Cardiac septum (tissue), 1 donor: Measurements from ENCODE around the gene SRPRB. TPM values are rescaled to one million over a fixed set of nuclear protein-coding genes. Genes with fewer than 3 reads are reported as not detected.

Source experiments
- DNase-seq: peaks from one replicate; pipeline ENCODE4 v3.0.0-alpha.2; 2020; ENCODE audit warnings: low spot score
- intact Hi-C: fragments of 100-400 bp; cut with DNase I; formaldehyde crosslinking; loops from one replicate; pipeline ENCODE4 v1.14.0; 2022
- total RNA-seq: library from RNA; stranded (reverse); fragmentation: NEBNext Ultra II Directional; extraction: Animal tissue kit (Norgen Biotek cat#: 25700); gene quantifications from one replicate; pipeline ENCODE4 v1.2.1, GENCODE V29; 2021
- donor health status: DM: no; HTN: no; CAD: no.

SRPRB gene
- total RNA-seq, 1 donor from 2014 or later: 27.6 TPM

DNA sequence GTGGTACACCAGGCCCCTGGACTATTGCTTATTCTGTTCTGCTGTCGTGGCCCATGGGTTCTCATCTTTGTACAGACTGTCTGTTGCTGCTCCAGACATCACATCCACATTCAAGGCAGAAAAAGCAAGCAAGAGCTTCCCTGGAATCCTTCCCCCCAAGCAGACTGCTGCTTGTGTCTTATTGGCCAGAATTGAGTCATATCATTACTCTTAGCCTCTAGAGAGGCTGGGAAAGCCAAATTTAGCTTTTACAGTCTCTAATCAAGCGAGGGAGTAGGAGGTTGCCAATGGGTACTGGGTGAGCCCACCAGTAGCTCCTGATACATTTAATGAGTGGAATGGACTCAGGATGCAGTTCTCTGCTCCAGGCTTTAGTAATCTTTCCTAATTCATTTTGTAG, 50.7 kb downstream of the SRPRB start:
- intact Hi-C loops: no loop called here
- peak; percentile 61 for DNase-seq

- DNase-seq: peak; percentile 46
These were observed 52.2 kb downstream of the SRPRB start for GRCh38 chr3:133857767-133858166.

GRCh38 chr3:133859381-133860234, 54.0 kb downstream of the SRPRB start:
- intact Hi-C loops: no loop called here
- DNase-seq: peak; percentile 57

More at GRCh38 chr3:133857767-133858166, 52.2 kb downstream of the SRPRB start:
- intact Hi-C loops: no loop called here

GRCh38 chr3:133860519-133860918, 54.9 kb downstream of the SRPRB start:
- intact Hi-C loops: no loop called here
- DNase-seq: peak; percentile 56

DNA sequence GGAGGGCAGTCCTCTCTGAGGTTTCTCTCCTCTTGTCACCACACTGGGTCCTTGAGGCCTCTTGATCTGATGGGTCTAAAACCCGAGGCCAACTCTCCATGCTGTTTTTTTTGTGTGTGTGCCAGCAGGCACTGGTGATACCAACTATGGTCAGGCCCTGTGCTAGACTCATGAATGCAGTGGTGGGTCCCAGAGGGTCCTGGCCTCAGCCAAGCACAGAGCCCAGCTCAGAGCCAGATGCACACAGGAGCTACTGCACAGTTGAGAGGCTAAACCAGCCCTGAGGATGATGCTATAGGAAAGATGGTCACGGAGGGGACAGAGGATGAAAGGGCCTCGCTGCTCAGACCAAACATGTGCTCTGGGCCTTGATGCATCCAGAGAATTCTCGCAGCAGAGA, 56.5 kb downstream of the SRPRB start:
- peak; percentile 15 for DNase-seq
- intact Hi-C loops: no loop called here

GRCh38 chr3:133863911-133864310, 58.3 kb downstream of the SRPRB start:
- DNase-seq: peak; percentile 33
- intact Hi-C loops: no loop called here

DNA sequence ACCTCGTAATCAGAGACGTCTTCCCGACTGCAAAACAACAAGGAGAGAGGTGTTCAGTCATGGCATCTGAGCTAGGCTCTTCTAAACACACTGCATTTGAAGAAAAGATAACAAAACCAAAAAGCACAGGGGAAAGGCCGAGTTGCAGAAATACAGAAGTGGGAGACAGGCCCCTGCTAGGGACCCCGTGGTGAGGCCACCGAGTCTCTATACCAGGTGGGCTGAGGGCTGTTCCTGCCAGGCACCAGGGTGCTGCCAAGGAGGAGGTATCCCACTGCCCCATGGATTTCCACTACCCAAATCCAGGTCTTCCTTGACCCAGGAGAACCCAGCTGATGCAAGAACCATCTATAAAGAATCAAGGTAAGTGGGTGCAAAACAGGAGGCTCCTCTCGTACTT, 59.0 kb downstream of the SRPRB start:
- peak; percentile 74 for DNase-seq
- intact Hi-C loops: no loop called here

DNA sequence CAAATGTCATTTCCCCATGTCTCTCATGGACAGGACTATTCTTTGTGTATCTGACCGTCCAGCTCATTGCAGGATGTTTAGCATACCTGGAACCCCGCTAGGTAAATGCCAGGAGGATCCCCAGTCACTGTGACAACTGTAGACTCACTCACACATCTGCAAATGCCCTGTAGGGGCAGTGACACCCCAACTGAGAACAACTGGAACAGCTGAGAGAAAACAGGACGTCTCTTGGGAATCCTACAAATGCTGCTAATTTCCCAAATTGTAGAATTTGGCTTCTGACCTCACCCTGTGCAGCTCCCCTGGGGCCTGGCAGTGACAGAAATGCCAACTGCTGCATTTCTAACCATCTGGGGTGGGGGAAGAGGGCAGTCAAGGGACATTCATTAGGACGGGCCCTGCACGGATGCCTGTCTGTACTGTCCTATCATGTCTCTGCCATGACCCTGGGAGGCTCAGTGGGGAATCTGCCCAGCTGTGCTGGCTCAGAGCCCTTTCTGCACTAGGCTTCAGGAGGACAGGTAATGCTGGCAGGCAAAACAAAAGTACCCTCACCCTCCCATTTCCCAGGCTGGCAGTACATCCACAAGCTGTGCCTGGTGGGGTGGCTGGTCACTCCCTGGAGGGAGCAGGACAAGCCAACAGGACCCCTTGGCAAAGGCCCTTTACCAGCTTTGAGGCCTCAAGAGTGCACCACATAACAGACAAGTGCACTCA, 59.7 kb downstream of the SRPRB start:
- intact Hi-C loops: no loop called here
- peak; percentile 67 for DNase-seq

- peak; percentile 61 for DNase-seq
- intact Hi-C loops: no loop called here
These were observed 60.5 kb downstream of the SRPRB start for GRCh38 chr3:133866141-133866540.

DNA sequence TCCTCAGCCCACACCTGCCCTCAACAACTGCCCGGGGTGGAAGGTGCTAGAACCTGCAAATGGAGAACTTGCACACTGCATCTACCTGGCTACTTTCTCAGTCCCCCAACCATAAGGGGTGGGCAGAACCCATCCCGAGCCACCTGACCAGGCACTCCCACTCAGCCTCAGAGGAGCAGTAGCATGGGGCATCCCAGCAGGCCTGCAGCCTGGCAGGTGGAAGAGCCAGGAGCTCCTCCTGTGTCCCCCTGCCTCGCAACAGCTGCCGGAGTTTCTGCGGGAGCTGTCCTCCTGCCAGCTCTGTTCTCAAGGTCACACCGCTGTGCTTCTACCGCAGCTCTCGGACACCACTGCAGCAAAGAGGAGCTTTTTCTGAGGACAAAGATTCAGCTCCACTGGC, 62.6 kb downstream of the SRPRB start:
- DNase-seq: peak; percentile 53
- intact Hi-C loops: no loop called here

- peak; percentile 33 for DNase-seq
- intact Hi-C loops: no loop called here
These were observed 63.3 kb downstream of the SRPRB start for GRCh38 chr3:133868758-133869475.

- DNase-seq: peak; percentile 27
- intact Hi-C loops: no loop called here
These were observed 64.0 kb downstream of the SRPRB start for GRCh38 chr3:133869586-133869985.

- intact Hi-C loops: no loop called here
These were observed 65.2 kb downstream of the SRPRB start for GRCh38 chr3:133870822-133871221.

More at GRCh38 chr3:133870822-133871221, 65.2 kb downstream of the SRPRB start:
- peak; percentile 47 for DNase-seq

Other genes starting within 250 kb of the SRPRB start
- gene CDV3, start 232.1 kb upstream of the SRPRB start, total RNA-seq: 151 TPM
- gene TOPBP1, start 143.9 kb upstream of the SRPRB start, total RNA-seq: 11.0 TPM
- 5.8 TPM for gene TF, start 59.4 kb upstream of the SRPRB start, total RNA-seq
- gene RAB6B, start 90.1 kb downstream of the SRPRB start, total RNA-seq: 42.4 TPM
- 59.2 TPM for gene SLCO2A1, start 224.1 kb downstream of the SRPRB start, total RNA-seq